Astrocyte (in vitro differentiated cells and primary cell): ENCODE results near the gene ATP5F1C.

Experiments used
- CTCF ChIP-seq: IDR thresholded peaks from 2 replicates; pipeline ENCODE4 v1.5.1; 2011; ENCODE audit warnings: low read depth, mild to moderate bottlenecking, inconsistent platforms, low read length, moderate library complexity; ENCODE audit not compliant: insufficient read depth
- EZH2 ChIP-seq: IDR thresholded peaks from 2 replicates; pipeline ENCODE4 v1.6.1; 2012; ENCODE audit warnings: mild to moderate bottlenecking, low read length, inconsistent platforms; ENCODE audit not compliant: insufficient read depth

DNA sequence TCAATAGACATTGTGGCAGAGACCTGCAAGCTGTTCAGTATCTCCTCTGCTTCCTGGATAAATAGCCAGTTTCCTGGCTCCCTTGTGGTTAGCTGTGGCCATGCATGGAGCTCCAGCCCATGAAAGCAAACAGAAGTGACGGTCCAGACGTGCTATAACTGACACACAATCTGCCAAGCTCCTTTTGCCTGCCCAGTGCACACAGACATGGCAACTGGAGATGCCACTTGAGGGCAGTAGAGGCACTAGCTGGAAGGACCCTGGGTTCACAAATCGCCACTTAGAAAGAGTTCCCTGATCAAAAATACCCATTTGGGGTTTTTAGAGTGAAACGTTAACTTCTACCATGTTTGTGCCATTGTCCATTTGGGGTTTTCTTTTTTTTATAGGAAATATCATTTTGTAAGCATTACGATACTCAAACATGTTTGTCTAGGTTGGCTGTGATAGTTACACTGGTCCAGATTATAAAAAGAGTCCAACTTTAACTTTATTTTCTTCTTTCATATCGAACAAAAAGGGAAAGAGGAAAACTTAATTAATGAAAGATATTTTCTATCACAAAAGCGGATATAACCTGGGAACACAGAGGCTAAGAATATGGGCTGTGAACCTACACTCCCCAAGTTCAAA is 31.5 kb upstream of the ATP5F1C start:
- TF ChIP-seq CTCF (peak; percentile 32), EZH2 (no peak)
